Measurements from ENCODE around the gene OR9Q2. TPM values are rescaled to one million over a fixed set of nuclear protein-coding genes. Genes with fewer than 3 reads are reported as not detected.
"Not testable (repeated sequence)": the region's sequence is repeated elsewhere in the genome, so short reads cannot be mapped to it uniquely, and the experiment has no call there.

OR9Q2 gene
- total RNA-seq, 1 donor from 2014 or later = not detected

- no peak overlapping the region for H3K4me3 Mint-ChIP-seq (ENCODE audit: unreplicated experiment)
- no peak for TF ChIP-seq CTCF (IDR thresholded peaks at IDR 0.05; ENCODE audit: unreplicated experiment)
- DNase-seq (ENCODE audit: low spot score) = no peak
- no peaks in the 10 kb centered on the region for H3K36me3 Mint-ChIP-seq (ENCODE audit: low read depth, unreplicated experiment)
- H3K4me1 Mint-ChIP-seq (ENCODE audit: unreplicated experiment) = no peaks in the 10 kb centered on the region
- H3K9me3 Mint-ChIP-seq (ENCODE audit: unreplicated experiment) = no peaks in the 10 kb centered on the region
- H3K27ac Mint-ChIP-seq (ENCODE audit: unreplicated experiment) = no peak overlapping the region
- H3K27me3 Mint-ChIP-seq (ENCODE audit: unreplicated experiment) = peaks cover 2% of the 10 kb centered on the region
Measured at GRCh38 chr11:58192229-58192628, 3.4 kb downstream of the OR9Q2 start.

DNA sequence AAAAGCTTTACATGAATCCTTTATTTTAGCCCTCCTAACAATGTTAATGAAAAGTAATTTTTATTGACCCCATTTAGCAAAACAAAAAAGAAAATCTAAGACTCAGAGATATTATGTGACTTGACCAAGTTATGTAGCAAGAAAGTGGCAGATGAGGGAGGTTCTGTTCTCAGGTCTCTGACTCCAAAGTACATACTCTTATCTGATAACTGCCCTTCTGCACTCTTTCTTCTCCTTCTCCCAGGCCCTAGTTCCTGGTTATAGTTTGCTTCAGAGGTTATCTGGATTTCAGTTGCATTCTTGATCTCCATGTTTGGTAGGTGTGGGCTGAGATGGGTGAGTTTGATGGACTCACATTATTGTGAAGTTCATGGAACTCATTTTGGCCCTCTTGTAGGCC, 4.5 kb downstream of the OR9Q2 start:
- Mint-ChIP-seq H3K9me3 (ENCODE audit: unreplicated experiment) (no peaks in the 10 kb centered on the region), H3K27me3 (ENCODE audit: unreplicated experiment) (no peaks in the 10 kb centered on the region), H3K4me1 (ENCODE audit: unreplicated experiment) (no peaks in the 10 kb centered on the region), H3K36me3 (ENCODE audit: low read depth, unreplicated experiment) (no peaks in the 10 kb centered on the region), H3K27ac (ENCODE audit: unreplicated experiment) (no peak overlapping the region), H3K4me3 (ENCODE audit: unreplicated experiment) (no peak overlapping the region)
- TF ChIP-seq CTCF (IDR thresholded peaks at IDR 0.05; ENCODE audit: unreplicated experiment) = no peak
- no peak for DNase-seq (ENCODE audit: low spot score)

DNA sequence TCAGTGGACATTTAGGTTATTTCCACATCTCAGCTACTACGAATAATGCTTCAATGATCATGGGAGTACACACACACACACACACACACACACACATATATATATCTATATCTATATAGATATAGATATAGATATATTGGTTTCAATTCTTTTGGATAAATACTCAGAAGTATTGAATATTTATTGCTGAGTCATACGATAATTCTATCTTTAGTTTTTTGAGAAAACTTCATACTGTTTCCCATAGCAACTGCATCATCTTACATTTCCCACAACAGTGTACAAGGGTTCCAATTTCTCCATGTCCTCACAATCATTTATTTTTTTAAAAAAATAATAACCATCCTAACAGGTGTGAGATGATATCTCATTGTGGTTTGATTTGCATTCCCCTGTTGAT, 7.1 kb downstream of the OR9Q2 start:
- no peak overlapping the region for H3K4me3 Mint-ChIP-seq (ENCODE audit: unreplicated experiment)
- H3K4me1 Mint-ChIP-seq (ENCODE audit: unreplicated experiment) = no peaks in the 10 kb centered on the region
- H3K36me3 Mint-ChIP-seq (ENCODE audit: low read depth, unreplicated experiment) = no peaks in the 10 kb centered on the region
- DNase-seq (ENCODE audit: low spot score) = no peak
- no peak for TF ChIP-seq CTCF (IDR thresholded peaks at IDR 0.05; ENCODE audit: unreplicated experiment)
- no peaks in the 10 kb centered on the region for H3K27me3 Mint-ChIP-seq (ENCODE audit: unreplicated experiment)
- no peaks in the 10 kb centered on the region for H3K9me3 Mint-ChIP-seq (ENCODE audit: unreplicated experiment)
- H3K27ac Mint-ChIP-seq (ENCODE audit: unreplicated experiment) = no peak overlapping the region

DNA sequence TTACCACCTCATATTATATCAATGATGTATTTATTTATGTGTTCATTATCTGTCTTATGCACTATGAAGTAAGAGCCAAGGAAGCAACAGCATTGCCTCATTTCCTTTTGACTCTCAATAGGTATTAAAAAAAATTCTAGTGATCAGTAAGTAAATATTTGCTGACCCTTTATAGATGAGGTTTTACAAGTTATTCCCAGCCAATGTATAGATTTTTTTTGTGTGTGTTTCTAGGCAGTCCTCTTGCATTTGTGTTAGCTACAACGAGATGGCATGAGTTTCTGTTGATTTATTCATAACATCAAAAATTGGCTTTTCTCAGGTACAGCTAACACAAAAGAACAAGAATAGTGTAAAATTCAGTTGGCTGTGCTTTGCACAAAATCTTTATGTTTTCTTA, 10.4 kb downstream of the OR9Q2 start:
- no peaks in the 10 kb centered on the region for H3K36me3 Mint-ChIP-seq (ENCODE audit: low read depth, unreplicated experiment)
- H3K4me3 Mint-ChIP-seq (ENCODE audit: unreplicated experiment) = no peak overlapping the region
- DNase-seq (ENCODE audit: low spot score) = no peak
- no peaks in the 10 kb centered on the region for H3K9me3 Mint-ChIP-seq (ENCODE audit: unreplicated experiment)
- H3K27me3 Mint-ChIP-seq (ENCODE audit: unreplicated experiment) = no peaks in the 10 kb centered on the region
- H3K4me1 Mint-ChIP-seq (ENCODE audit: unreplicated experiment) = no peaks in the 10 kb centered on the region
- H3K27ac Mint-ChIP-seq (ENCODE audit: unreplicated experiment) = no peak overlapping the region
- no peak for TF ChIP-seq CTCF (IDR thresholded peaks at IDR 0.05; ENCODE audit: unreplicated experiment)

- Mint-ChIP-seq H3K36me3 (ENCODE audit: low read depth, unreplicated experiment) (no peaks in the 10 kb centered on the region), H3K9me3 (ENCODE audit: unreplicated experiment) (no peaks in the 10 kb centered on the region), H3K27me3 (ENCODE audit: unreplicated experiment) (peaks cover 1% of the 10 kb centered on the region), H3K4me1 (ENCODE audit: unreplicated experiment) (no peaks in the 10 kb centered on the region), H3K4me3 (ENCODE audit: unreplicated experiment) (no peak within 1 kb of the TSS), H3K27ac (ENCODE audit: unreplicated experiment) (no peak within 1 kb of the TSS)
- DNase-seq (ENCODE audit: low spot score) = no peak
- no peak for TF ChIP-seq CTCF (IDR thresholded peaks at IDR 0.05; ENCODE audit: unreplicated experiment)
Measured at GRCh38 chr11:58204042-58204441, 15.2 kb downstream of the OR9Q2 start, which contains the start of gene OR1S2. OR1S2 (minus strand) TSS chr11:58204142; CDS start chr11:58204142, 0 bp downstream.

DNA sequence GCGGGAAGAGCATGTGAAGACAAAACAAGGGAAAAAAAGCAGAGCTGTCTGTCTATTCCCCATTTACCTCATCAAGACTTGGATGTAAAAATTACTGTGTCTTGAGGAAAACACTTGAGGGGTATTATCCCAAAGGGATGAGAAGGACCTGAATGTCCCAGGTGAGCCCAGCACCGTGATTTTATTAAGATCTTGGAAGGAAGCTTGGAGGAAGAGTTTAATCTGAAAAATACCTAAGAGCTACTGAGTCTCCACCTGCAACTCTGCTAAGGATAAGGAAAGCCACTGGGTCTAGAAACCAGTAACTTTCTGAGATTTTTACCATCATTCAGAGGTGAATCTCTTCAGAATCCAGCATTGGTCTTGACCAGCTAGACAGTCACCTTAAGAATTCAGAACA, 23.6 kb downstream of the OR9Q2 start, which contains the start of gene OR1S1:
Gene OR1S1 (plus strand): TSS at position 301 of the 400 bp plus-strand sequence.
- H3K36me3 Mint-ChIP-seq (ENCODE audit: low read depth, unreplicated experiment); H3K4me1 Mint-ChIP-seq (ENCODE audit: unreplicated experiment); H3K27me3 Mint-ChIP-seq (ENCODE audit: unreplicated experiment); DNase-seq (ENCODE audit: low spot score); H3K4me3 Mint-ChIP-seq (ENCODE audit: unreplicated experiment); H3K9me3 Mint-ChIP-seq (ENCODE audit: unreplicated experiment); H3K27ac Mint-ChIP-seq (ENCODE audit: unreplicated experiment): not testable (repeated sequence)
